Naive thymus-derived CD4-positive, alpha-beta T cell (primary cell): ENCODE results near the gene SLC19A1. TPM values are rescaled to one million over a fixed set of nuclear protein-coding genes. Genes with fewer than 3 reads are reported as not detected.

ENCODE experiments used
- ATAC-seq: fragments of 150-1000 bp; cut with Tn5 transposase; 2 replicates; pipeline ENCODE4 v1.10.0; 2021; ENCODE audit warnings: mild to moderate bottlenecking, moderate library complexity
- CTCF ChIA-PET: fragments of 350-600 bp; sonication (Branson Sonifier 250); formaldehyde crosslinking; loops from one replicate; lab custom pipeline; 2021; ENCODE audit warnings: antibody characterized with exemption; lab: Charles Lee
- POLR2A ChIA-PET: fragments of 350-600 bp; sonication (Branson Sonifier 250); formaldehyde crosslinking; loops from one replicate; lab custom pipeline; 2021; ENCODE audit warnings: antibody characterized with exemption, inconsistent platforms; lab: Charles Lee
- DNase-seq, 9 donors: peaks; one replicate each; pipeline versions ENCODE4 v3.0.0 to v3.0.0-alpha.2; 2020 to 2022; ENCODE audit warnings: mixed read lengths in 1 of 9
- H3K27ac ChIP-seq: one replicate; pipeline ENCODE4 v1.7.0; 2013; ENCODE audit warnings: mild to moderate bottlenecking, low read depth, low read length, moderate library complexity
- H3K27me3 ChIP-seq, 2 donors: one replicate each; pipeline ENCODE4 v1.7.0; 2013; ENCODE audit warnings: low read length in 2 of 2, mild to moderate bottlenecking in 2 of 2, moderate library complexity in 2 of 2; ENCODE audit not compliant: control insufficient read depth in 2 of 2, insufficient read depth in 2 of 2
- H3K36me3 ChIP-seq, 3 experiments: 1 replicate in 2 of 3; 2 replicates in 1 of 3; pipeline ENCODE4 v1.7.0; 2013; ENCODE audit warnings: low read length in 3 of 3, mild to moderate bottlenecking in 3 of 3, moderate library complexity in 1 of 3; ENCODE audit not compliant: insufficient read depth in 3 of 3, control insufficient read depth in 2 of 3
- H3K4me1 ChIP-seq, 2 donors: one replicate each; pipeline ENCODE4 v1.7.0; 2013; ENCODE audit warnings: low read length in 2 of 2, mild to moderate bottlenecking in 2 of 2, moderate library complexity in 1 of 2; ENCODE audit not compliant: control insufficient read depth in 2 of 2, insufficient read depth in 2 of 2
- H3K4me3 ChIP-seq: 2 replicates; pipeline ENCODE4 v1.7.0; 2013; ENCODE audit warnings: mild to moderate bottlenecking, low read length
- H3K9me3 ChIP-seq, 3 experiments: 1 replicate in 2 of 3; 2 replicates in 1 of 3; pipeline ENCODE4 v1.7.0; 2013; ENCODE audit warnings: low read length in 3 of 3; ENCODE audit not compliant: control insufficient read depth in 2 of 3
- H3K27ac Mint-ChIP-seq, 9 donors: one replicate each; pipeline ENCODE4 v1.8.0; 2020 to 2022; ENCODE audit warnings: mixed read lengths in 9 of 9, mild to moderate bottlenecking in 8 of 9, moderate library complexity in 5 of 9, inconsistent platforms in 2 of 9
- H3K27me3 Mint-ChIP-seq, 5 donors: one replicate each; pipeline ENCODE4 v1.8.0; 2021 to 2022; ENCODE audit warnings: mixed read lengths in 5 of 5, mild to moderate bottlenecking in 1 of 5
- H3K36me3 Mint-ChIP-seq, 5 donors: one replicate each; pipeline ENCODE4 v1.8.0; 2020 to 2022; ENCODE audit warnings: mixed read lengths in 5 of 5, mild to moderate bottlenecking in 3 of 5, inconsistent platforms in 1 of 5
- H3K4me1 Mint-ChIP-seq, 7 donors: one replicate each; pipeline ENCODE4 v1.8.0; 2020 to 2022; ENCODE audit warnings: mixed read lengths in 7 of 7, mild to moderate bottlenecking in 3 of 7, inconsistent platforms in 1 of 7
- H3K4me3 Mint-ChIP-seq, 10 donors: one replicate each; pipeline ENCODE4 v1.8.0; 2020 to 2022; ENCODE audit warnings: mild to moderate bottlenecking in 10 of 10, mixed read lengths in 10 of 10, moderate library complexity in 6 of 10, inconsistent platforms in 2 of 10
- H3K9me3 Mint-ChIP-seq, 11 donors: one replicate each; pipeline ENCODE4 v1.8.0; 2020 to 2022; ENCODE audit warnings: mixed read lengths in 11 of 11, mild to moderate bottlenecking in 4 of 11, inconsistent platforms in 1 of 11, moderate library complexity in 1 of 11
- intact Hi-C, 2 donors: fragments of 100-400 bp; cut with micrococcal nuclease; formaldehyde crosslinking; loops; one replicate each; pipeline ENCODE4 v1.15.1; 2023
- microRNA-seq: library from miRNA; unstranded; fragments of <30 nt; microRNA quantifications from one replicate; pipeline ENCODE4 v1.2.0, GENCODE V29; 2022; ENCODE audit warnings: borderline microRNAs expressed
- polyA plus RNA-seq, 2 donors: library from polyadenylated mRNA; unstranded; fragments of 300-500 nt; fragmentation: Illumina TruSeq; gene quantifications; one replicate each; pipeline ENCODE4 v1.2.3, GENCODE V29; 2021
- total RNA-seq, 6 experiments: library from RNA in 5 of 6; stranded (reverse) in 5 of 6; gene quantifications; 1 replicate in 5 of 6; 2 replicates in 1 of 6; pipeline ENCODE4 v1.2.3 and lab custom pipeline; 2021 to 2026

Gene SLC19A1
- total and polyA plus RNA-seq, 7 experiments from 2014 or later: 10.5 to 49.1 (median 15.6) TPM

- DNase-seq (no peak), ATAC-seq (no peak)
- H3K4me1 ChIP-seq: no peaks in the 10 kb centered on the region
- H3K27me3 ChIP-seq: no peaks in the 10 kb centered on the region
- no peak overlapping the region for H3K27ac ChIP-seq
- intact Hi-C loops: no loop called here
- no peaks in the 10 kb centered on the region for H3K36me3 ChIP-seq
- peaks cover 0 to 6% (median 2%) of the 10 kb centered on the region in 7 donors for H3K4me1 Mint-ChIP-seq
- H3K4me3 Mint-ChIP-seq: no peak overlapping the region
- ChIA-PET CTCF (no interaction called here), POLR2A (no interaction called here)
- H3K9me3 ChIP-seq: no peaks in the 10 kb centered on the region
- H3K36me3 Mint-ChIP-seq: no peaks in the 10 kb centered on the region
- no peak overlapping the region for H3K27ac Mint-ChIP-seq
- no peak overlapping the region for H3K4me3 ChIP-seq
- H3K9me3 Mint-ChIP-seq: peaks cover 0 to 14% (median 2%) of the 10 kb centered on the region in 11 donors
- H3K27me3 Mint-ChIP-seq: peaks cover 0 to 19% (median 4%) of the 10 kb centered on the region in 5 donors
Measured at GRCh38 chr21:45448810-45449657, 93.2 kb downstream of the SLC19A1 start.

- no peak overlapping the region for H3K27ac ChIP-seq
- DNase-seq: no peak
- Mint-ChIP-seq H3K9me3 (peaks cover 0 to 13% (median 2%) of the 10 kb centered on the region in 11 donors), H3K4me1 (peaks cover 0 to 5% (median 2%) of the 10 kb centered on the region in 7 donors), H3K36me3 (no peaks in the 10 kb centered on the region), H3K4me3 (no peak overlapping the region), H3K27ac (no peak overlapping the region), H3K27me3 (peaks cover 0 to 19% (median 4%) of the 10 kb centered on the region in 5 donors)
- no peaks in the 10 kb centered on the region for H3K27me3 ChIP-seq
- CTCF ChIA-PET: no interaction called here
- no peak overlapping the region for H3K4me3 ChIP-seq
- H3K9me3 ChIP-seq: no peaks in the 10 kb centered on the region
- no peak for ATAC-seq
- intact Hi-C loops: no loop called here
- POLR2A ChIA-PET: no interaction called here
- H3K4me1 ChIP-seq: no peaks in the 10 kb centered on the region
- H3K36me3 ChIP-seq: no peaks in the 10 kb centered on the region
Measured at GRCh38 chr21:45448283-45448809, 93.9 kb downstream of the SLC19A1 start.

Small RNAs within 50 kb of the gene (microRNA-seq; reads per million reads assigned to microRNA genes)
- gene MIR6815: not detected

Other genes starting within 250 kb of the SLC19A1 start
- 10 to 100 TPM in 4 of 5 experiments, 1 to 10 TPM in 1; 9.0 to 89.8 (median 15.4) TPM for gene COL18A1, start 137.3 kb downstream of the SLC19A1 start, total RNA-seq
- 10 to 100 TPM in 1 of 2 donors, 1 to 10 TPM in 1; 7.0 to 15.5 TPM for gene COL18A1, start 137.3 kb downstream of the SLC19A1 start, polyA plus RNA-seq
- 1 to 10 TPM; 1.2 to 5.2 (median 4.0) TPM for gene PCBP3, start 101.3 kb upstream of the SLC19A1 start, total RNA-seq
- gene PCBP3, start 101.3 kb upstream of the SLC19A1 start, polyA plus RNA-seq: 1 to 10 TPM; 1.5 to 1.6 TPM